Measurements from ENCODE around the gene MCOLN1. TPM values are rescaled to one million over a fixed set of nuclear protein-coding genes. Genes with fewer than 3 reads are reported as not detected.
"Not testable (repeated sequence)": the region's sequence is repeated elsewhere in the genome, so short reads cannot be mapped to it uniquely, and the experiment has no call there.

The MCOLN1 gene
- polyA plus RNA-seq, 4 donors = 17.6 to 21.1 (median 18.8) TPM

- H3K36me3 ChIP-seq (ENCODE audit: control insufficient read depth in 3 of 3, insufficient read depth in 2 of 3, low read depth in 1 of 3, low read length in 3 of 3) = no peaks in the 10 kb centered on the region
- DNase-seq (peak in 1 of 2 donors; percentile 26), FAIRE-seq (peak; percentile 15)
- no peaks in the 10 kb centered on the region for H3K9me3 ChIP-seq (ENCODE audit: control insufficient read depth in 2 of 2, insufficient read depth in 1 of 2, low read depth in 1 of 2, low read length in 1 of 2)
- no peaks in the 10 kb centered on the region for H3K4me1 ChIP-seq (ENCODE audit: control insufficient read depth in 3 of 3, insufficient read depth in 2 of 3, low read depth in 1 of 3, low read length in 2 of 3)
- H3K4me3 ChIP-seq (ENCODE audit: low read depth in 1 of 3, low read length in 3 of 3) = no peak overlapping the region
- H3K27ac ChIP-seq (ENCODE audit: low read depth in 1 of 3, low read length in 2 of 3) = no peak overlapping the region
- H3K27me3 ChIP-seq (ENCODE audit: control insufficient read depth in 3 of 3, insufficient read depth in 3 of 3, low read length in 3 of 3) = peaks cover 0 to 3% (median 0%) of the 10 kb centered on the region in 3 donors
- WGBS, 3 donors = 55 to 65% (median 56%) methylated on average over 9 of the region's 9 CpGs
Observed at GRCh38 chr19:7575434-7576040, 53.1 kb downstream of the MCOLN1 start.

DNA sequence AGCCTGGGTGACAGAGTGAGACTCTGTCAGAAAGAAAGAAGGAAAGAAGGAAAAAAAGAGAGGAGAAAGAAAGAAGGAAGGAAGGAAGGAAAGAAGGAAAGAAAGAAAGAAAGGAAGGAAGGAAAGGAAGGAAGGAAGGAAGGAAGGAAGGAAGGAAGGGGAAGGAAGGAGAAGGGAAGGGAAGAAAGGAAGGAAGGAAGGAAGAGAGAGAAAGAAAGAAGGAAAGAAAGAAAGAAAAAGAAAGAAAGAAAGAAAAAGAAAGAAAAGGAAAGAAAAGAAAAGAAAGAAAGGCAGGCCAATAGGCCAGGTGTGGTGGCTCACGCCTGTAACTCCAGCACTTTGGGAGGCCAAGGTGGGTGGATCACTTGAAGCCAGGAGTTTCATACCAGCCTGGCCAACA is 55.0 kb downstream of the MCOLN1 start:
- 78 to 100% (median 93%) methylated on average over 1 of the region's 1 CpG for WGBS, 3 donors
- not testable (repeated sequence) for H3K4me1 ChIP-seq (ENCODE audit: control insufficient read depth in 3 of 3, insufficient read depth in 2 of 3, low read depth in 1 of 3, low read length in 2 of 3); DNase-seq; H3K27me3 ChIP-seq (ENCODE audit: control insufficient read depth in 3 of 3, insufficient read depth in 3 of 3, low read length in 3 of 3); H3K36me3 ChIP-seq (ENCODE audit: control insufficient read depth in 3 of 3, insufficient read depth in 2 of 3, low read depth in 1 of 3, low read length in 3 of 3); H3K27ac ChIP-seq (ENCODE audit: low read depth in 1 of 3, low read length in 2 of 3); H3K4me3 ChIP-seq (ENCODE audit: low read depth in 1 of 3, low read length in 3 of 3); FAIRE-seq; H3K9me3 ChIP-seq (ENCODE audit: control insufficient read depth in 2 of 2, insufficient read depth in 1 of 2, low read depth in 1 of 2, low read length in 1 of 2)

- no peak for DNase-seq
- peaks cover 0 to 3% (median 0%) of the 10 kb centered on the region in 3 donors for H3K27me3 ChIP-seq (ENCODE audit: control insufficient read depth in 3 of 3, insufficient read depth in 3 of 3, low read length in 3 of 3)
- FAIRE-seq = no peak
- no peak overlapping the region for H3K27ac ChIP-seq (ENCODE audit: low read depth in 1 of 3, low read length in 2 of 3)
- no peaks in the 10 kb centered on the region for H3K9me3 ChIP-seq (ENCODE audit: control insufficient read depth in 2 of 2, insufficient read depth in 1 of 2, low read depth in 1 of 2, low read length in 1 of 2)
- no peak overlapping the region for H3K4me3 ChIP-seq (ENCODE audit: low read depth in 1 of 3, low read length in 3 of 3)
- H3K36me3 ChIP-seq (ENCODE audit: control insufficient read depth in 3 of 3, insufficient read depth in 2 of 3, low read depth in 1 of 3, low read length in 3 of 3) = no peaks in the 10 kb centered on the region
- H3K4me1 ChIP-seq (ENCODE audit: control insufficient read depth in 3 of 3, insufficient read depth in 2 of 3, low read depth in 1 of 3, low read length in 2 of 3) = no peaks in the 10 kb centered on the region
- WGBS, 3 donors = 54 to 64% (median 55%) methylated on average over 6 of the region's 6 CpGs
Observed at GRCh38 chr19:7578127-7578526, 55.7 kb downstream of the MCOLN1 start.

GRCh38 chr19:7579182-7579581 is 56.8 kb downstream of the MCOLN1 start:
- peaks cover 0 to 3% (median 0%) of the 10 kb centered on the region in 3 donors for H3K27me3 ChIP-seq (ENCODE audit: control insufficient read depth in 3 of 3, insufficient read depth in 3 of 3, low read length in 3 of 3)
- H3K9me3 ChIP-seq (ENCODE audit: control insufficient read depth in 2 of 2, insufficient read depth in 1 of 2, low read depth in 1 of 2, low read length in 1 of 2) = no peaks in the 10 kb centered on the region
- no peak for FAIRE-seq
- no peak overlapping the region for H3K4me3 ChIP-seq (ENCODE audit: low read depth in 1 of 3, low read length in 3 of 3)
- no peak for DNase-seq
- WGBS, 3 donors = 55 to 61% (median 57%) methylated on average over 6 of the region's 6 CpGs
- H3K36me3 ChIP-seq (ENCODE audit: control insufficient read depth in 3 of 3, insufficient read depth in 2 of 3, low read depth in 1 of 3, low read length in 3 of 3) = no peaks in the 10 kb centered on the region
- no peaks in the 10 kb centered on the region for H3K4me1 ChIP-seq (ENCODE audit: control insufficient read depth in 3 of 3, insufficient read depth in 2 of 3, low read depth in 1 of 3, low read length in 2 of 3)
- H3K27ac ChIP-seq (ENCODE audit: low read depth in 1 of 3, low read length in 2 of 3) = no peak overlapping the region

DNA sequence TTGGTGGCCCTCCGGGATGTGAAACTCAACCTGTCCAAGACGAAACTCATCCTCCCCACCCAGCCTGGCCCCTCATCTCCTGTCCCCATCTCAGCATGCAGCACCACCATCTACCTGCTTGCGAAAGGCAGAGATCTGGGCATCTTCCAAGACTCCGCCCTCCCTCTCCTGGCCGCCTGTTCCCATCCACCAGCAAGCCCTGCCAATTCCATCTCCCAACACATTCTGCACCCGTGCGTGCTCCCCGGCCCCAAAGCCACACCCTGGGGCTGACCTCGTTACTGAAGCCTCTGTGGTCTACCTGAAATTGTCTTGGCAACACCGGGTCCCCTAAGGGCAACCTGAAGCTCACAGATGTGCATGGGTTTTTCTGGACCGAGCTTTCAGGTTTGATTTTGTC is 60.0 kb downstream of the MCOLN1 start:
- H3K4me1 ChIP-seq (ENCODE audit: control insufficient read depth in 3 of 3, insufficient read depth in 2 of 3, low read depth in 1 of 3, low read length in 2 of 3) = no peaks in the 10 kb centered on the region
- H3K9me3 ChIP-seq (ENCODE audit: control insufficient read depth in 2 of 2, insufficient read depth in 1 of 2, low read depth in 1 of 2, low read length in 1 of 2) = no peaks in the 10 kb centered on the region
- 31 to 54% (median 42%) methylated on average over 11 of the region's 11 CpGs for WGBS, 3 donors
- no peak overlapping the region for H3K27ac ChIP-seq (ENCODE audit: low read depth in 1 of 3, low read length in 2 of 3)
- H3K27me3 ChIP-seq (ENCODE audit: control insufficient read depth in 3 of 3, insufficient read depth in 3 of 3, low read length in 3 of 3) = peaks cover 0 to 3% (median 0%) of the 10 kb centered on the region in 3 donors
- DNase-seq (no peak), FAIRE-seq (no peak)
- no peaks in the 10 kb centered on the region for H3K36me3 ChIP-seq (ENCODE audit: control insufficient read depth in 3 of 3, insufficient read depth in 2 of 3, low read depth in 1 of 3, low read length in 3 of 3)
- no peak overlapping the region for H3K4me3 ChIP-seq (ENCODE audit: low read depth in 1 of 3, low read length in 3 of 3)

Other genes with a start within 250 kb of the MCOLN1 start
- 10 to 100 TPM; 10.6 to 34.4 (median 16.0) TPM for gene INSR, start 228.2 kb upstream of the MCOLN1 start, polyA plus RNA-seq
- 10 to 100 TPM; 22.6 to 31.1 (median 24.0) TPM for gene ARHGEF18, start 173.7 kb upstream of the MCOLN1 start, polyA plus RNA-seq
- gene PEX11G, start 33.6 kb upstream of the MCOLN1 start, polyA plus RNA-seq = 10 to 100 TPM in 2 of 4 donors, 1 to 10 TPM in 2; 9.2 to 19.9 (median 14.4) TPM
- 10 to 100 TPM; 37.3 to 77.5 (median 71.9) TPM for gene ZNF358, start 6.5 kb upstream of the MCOLN1 start, polyA plus RNA-seq
- gene PNPLA6, start 13.1 kb downstream of the MCOLN1 start, polyA plus RNA-seq = 100 to 1,000 TPM in 1 of 4 donors, 10 to 100 TPM in 3; 42.4 to 120 (median 78.4) TPM
- 10 to 100 TPM; 32.4 to 87.4 (median 73.5) TPM for gene CAMSAP3, start 73.2 kb downstream of the MCOLN1 start, polyA plus RNA-seq
- 10 to 100 TPM; 24.3 to 31.8 (median 29.3) TPM for gene XAB2, start 106.9 kb downstream of the MCOLN1 start, polyA plus RNA-seq
- gene PET100, start 107.2 kb downstream of the MCOLN1 start, polyA plus RNA-seq = 100 to 1,000 TPM in 2 of 4 donors, 10 to 100 TPM in 2; 43.7 to 149 (median 104) TPM
- gene PCP2, start 111.1 kb downstream of the MCOLN1 start, polyA plus RNA-seq = 1 to 10 TPM in 3 of 4 donors, under 1 TPM in 1; 0.63 to 7.3 (median 2.3) TPM
- 100 to 1,000 TPM in 3 of 4 donors, 10 to 100 TPM in 1; 95.2 to 271 (median 181) TPM for gene STXBP2, start 114.5 kb downstream of the MCOLN1 start, polyA plus RNA-seq
- gene RETN, start 146.4 kb downstream of the MCOLN1 start, polyA plus RNA-seq = 10 to 100 TPM in 1 of 4 donors, 1 to 10 TPM in 1, under 1 TPM in 1, not detected in 1; 0.78 to 10.2 (median 8.1) TPM
- gene MCEMP1, start 154.5 kb downstream of the MCOLN1 start, polyA plus RNA-seq = 1 to 10 TPM in 1 of 4 donors, under 1 TPM in 3; 0.03 to 1.4 (median 0.48) TPM
- gene TRAPPC5, start 158.2 kb downstream of the MCOLN1 start, polyA plus RNA-seq = 100 to 1,000 TPM in 2 of 4 donors, 10 to 100 TPM in 2; 47.9 to 166 (median 95.4) TPM
- under 1 TPM in 2 of 4 donors, not detected in 2; 0.27 to 0.90 TPM for gene FCER2, start 179.5 kb downstream of the MCOLN1 start, polyA plus RNA-seq
- 1 to 10 TPM in 1 of 4 donors, under 1 TPM in 2, not detected in 1; 0.18 to 1.9 (median 0.73) TPM for gene CLEC4G, start 209.5 kb downstream of the MCOLN1 start, polyA plus RNA-seq
- gene CD209, start 224.9 kb downstream of the MCOLN1 start, polyA plus RNA-seq = 10 to 100 TPM in 1 of 4 donors, 1 to 10 TPM in 2, under 1 TPM in 1; 0.67 to 13.6 (median 3.3) TPM
- under 1 TPM in 2 of 4 donors, not detected in 2; 0.12 to 0.61 TPM for gene CLEC4M, start 240.6 kb downstream of the MCOLN1 start, polyA plus RNA-seq